HepG2 (cell line): ENCODE data around the gene ASCC2. TPM values are rescaled to one million over a fixed set of nuclear protein-coding genes. Genes with fewer than 3 reads are reported as not detected.

Experiments used
- ATF1 ChIP-seq: IDR thresholded peaks from 2 replicates; pipeline ENCODE4 v1.6.1; 2016; ENCODE audit warnings: mild to moderate bottlenecking, control low read depth
- CEBPG ChIP-seq: IDR thresholded peaks from 2 replicates; pipeline ENCODE4 v1.6.1; 2016
- GABPA ChIP-seq, 2 experiments: IDR thresholded peaks; 2 replicates each; pipeline ENCODE4 v1.6.1; 2011 to 2016; ENCODE audit warnings: low read depth in 2 of 2, low read length in 1 of 2, missing biosample characterization in 1 of 2, missing genetic modification characterization in 1 of 2
- POLR2AphosphoS5 ChIP-seq: IDR thresholded peaks from 2 replicates; pipeline ENCODE4 v1.6.1; 2012; ENCODE audit warnings: low read depth, low read length
- PPARG ChIP-seq: conservative IDR thresholded peaks from 2 replicates; pipeline ENCODE4 v1.6.1; 2016; ENCODE audit warnings: missing biosample characterization, missing genetic modification reagents
- RELA ChIP-seq: sonication (generic); formaldehyde crosslinking; IDR thresholded peaks from 2 replicates; pipeline ENCODE4 v1.4.0; 2020; ENCODE audit warnings: missing genetic modification reagents
- ZNF234 ChIP-seq: sonication (generic); formaldehyde crosslinking; conservative IDR thresholded peaks from 2 replicates; pipeline ENCODE4 v1.5.1; 2020; ENCODE audit warnings: mild to moderate bottlenecking, missing genetic modification reagents
- ZNF3 ChIP-seq: IDR thresholded peaks from 2 replicates; pipeline ENCODE4 v1.7.0; 2017; ENCODE audit warnings: inconsistent platforms
- ZNF468 ChIP-seq: sonication (generic); formaldehyde crosslinking; IDR thresholded peaks from 2 replicates; pipeline ENCODE4 v1.8.0; 2022; ENCODE audit warnings: mild to moderate bottlenecking, moderate library complexity, missing genetic modification reagents
- ZNF644 ChIP-seq: IDR thresholded peaks from 2 replicates; pipeline ENCODE4 v1.6.1; 2016; ENCODE audit warnings: low read depth
- polyA plus RNA-seq, 8 experiments: library from polyadenylated mRNA; depleted of rRNA in 3 of 8; stranded (reverse) in 7 of 8; unstranded in 1 of 8; fragments of >200 nt; fragmentation: Illumina TruSeq in 4 of 8; extraction: Trizol in 4 of 8; gene quantifications; 2 replicates each; pipeline versions ENCODE4 v1.2.1 to v1.2.3, GENCODE V29; 2011 to 2016; ENCODE audit warnings: low read depth in 4 of 8, missing spikeins in 1 of 8, mixed read lengths in 1 of 8; ENCODE audit not compliant: insufficient read depth in 1 of 8
- total RNA-seq, 5 experiments: library from RNA; depleted of rRNA; stranded (reverse); fragments of >200 nt; fragmentation: Illumina TruSeq; extraction: Trizol; gene quantifications; 2 replicates each; pipeline ENCODE4 v1.2.3, GENCODE V29; 2016; ENCODE audit warnings: low read depth in 1 of 5
- TF ChIP-seq, protein P1 (sequence below): sonication (generic); formaldehyde crosslinking; IDR thresholded peaks from 2 replicates; pipeline ENCODE4 v1.5.0; 2020; ENCODE audit warnings: mild to moderate bottlenecking, missing genetic modification reagents, borderline replicate concordance
- TF ChIP-seq, protein P2 (sequence below): sonication (generic); formaldehyde crosslinking; IDR thresholded peaks from 2 replicates; pipeline ENCODE4 v1.8.0; 2022; ENCODE audit warnings: missing genetic modification reagents, mild to moderate bottlenecking, moderate library complexity, borderline replicate concordance
- TF ChIP-seq, protein P3 (sequence below): sonication (generic); formaldehyde crosslinking; IDR thresholded peaks from 2 replicates; pipeline ENCODE4 v1.9.0; 2022; ENCODE audit warnings: missing genetic modification reagents, mild to moderate bottlenecking, borderline replicate concordance
- TF ChIP-seq, protein P4 (sequence below): sonication (generic); formaldehyde crosslinking; IDR thresholded peaks from 2 replicates; pipeline ENCODE4 v1.4.0; 2020; ENCODE audit warnings: missing genetic modification reagents, borderline replicate concordance

Gene ASCC2
- total and polyA plus RNA-seq, 2 of the 13 experiments (the other 11 are each of a cell fraction or from before 2014, with no cell fraction given): 26.2 to 26.3 TPM

DNA sequence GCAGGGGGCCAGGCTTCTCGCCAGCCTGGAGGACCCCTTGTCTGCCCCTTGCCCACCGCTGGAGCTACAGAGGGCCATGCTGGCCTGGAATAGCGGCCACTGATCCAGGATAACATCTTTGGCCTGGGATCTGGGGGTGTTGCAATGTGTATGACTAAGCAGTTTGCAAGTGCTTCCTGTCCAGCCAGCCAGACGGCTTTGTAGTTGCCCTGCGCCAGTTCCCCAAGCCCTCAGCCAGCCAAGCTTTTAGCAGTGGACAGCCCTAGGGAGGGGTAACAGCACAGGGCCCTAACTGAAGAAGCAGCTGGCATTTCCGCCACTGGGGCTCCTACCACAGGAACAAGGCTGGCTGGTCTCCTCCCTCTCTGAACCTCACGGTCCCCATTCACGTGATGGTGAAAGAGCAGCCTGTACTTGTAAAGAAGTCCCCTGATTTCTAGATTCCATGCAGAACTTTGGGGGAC, 38.8 kb downstream of the ASCC2 start (continued):
- TF ChIP-seq, protein P1, sequence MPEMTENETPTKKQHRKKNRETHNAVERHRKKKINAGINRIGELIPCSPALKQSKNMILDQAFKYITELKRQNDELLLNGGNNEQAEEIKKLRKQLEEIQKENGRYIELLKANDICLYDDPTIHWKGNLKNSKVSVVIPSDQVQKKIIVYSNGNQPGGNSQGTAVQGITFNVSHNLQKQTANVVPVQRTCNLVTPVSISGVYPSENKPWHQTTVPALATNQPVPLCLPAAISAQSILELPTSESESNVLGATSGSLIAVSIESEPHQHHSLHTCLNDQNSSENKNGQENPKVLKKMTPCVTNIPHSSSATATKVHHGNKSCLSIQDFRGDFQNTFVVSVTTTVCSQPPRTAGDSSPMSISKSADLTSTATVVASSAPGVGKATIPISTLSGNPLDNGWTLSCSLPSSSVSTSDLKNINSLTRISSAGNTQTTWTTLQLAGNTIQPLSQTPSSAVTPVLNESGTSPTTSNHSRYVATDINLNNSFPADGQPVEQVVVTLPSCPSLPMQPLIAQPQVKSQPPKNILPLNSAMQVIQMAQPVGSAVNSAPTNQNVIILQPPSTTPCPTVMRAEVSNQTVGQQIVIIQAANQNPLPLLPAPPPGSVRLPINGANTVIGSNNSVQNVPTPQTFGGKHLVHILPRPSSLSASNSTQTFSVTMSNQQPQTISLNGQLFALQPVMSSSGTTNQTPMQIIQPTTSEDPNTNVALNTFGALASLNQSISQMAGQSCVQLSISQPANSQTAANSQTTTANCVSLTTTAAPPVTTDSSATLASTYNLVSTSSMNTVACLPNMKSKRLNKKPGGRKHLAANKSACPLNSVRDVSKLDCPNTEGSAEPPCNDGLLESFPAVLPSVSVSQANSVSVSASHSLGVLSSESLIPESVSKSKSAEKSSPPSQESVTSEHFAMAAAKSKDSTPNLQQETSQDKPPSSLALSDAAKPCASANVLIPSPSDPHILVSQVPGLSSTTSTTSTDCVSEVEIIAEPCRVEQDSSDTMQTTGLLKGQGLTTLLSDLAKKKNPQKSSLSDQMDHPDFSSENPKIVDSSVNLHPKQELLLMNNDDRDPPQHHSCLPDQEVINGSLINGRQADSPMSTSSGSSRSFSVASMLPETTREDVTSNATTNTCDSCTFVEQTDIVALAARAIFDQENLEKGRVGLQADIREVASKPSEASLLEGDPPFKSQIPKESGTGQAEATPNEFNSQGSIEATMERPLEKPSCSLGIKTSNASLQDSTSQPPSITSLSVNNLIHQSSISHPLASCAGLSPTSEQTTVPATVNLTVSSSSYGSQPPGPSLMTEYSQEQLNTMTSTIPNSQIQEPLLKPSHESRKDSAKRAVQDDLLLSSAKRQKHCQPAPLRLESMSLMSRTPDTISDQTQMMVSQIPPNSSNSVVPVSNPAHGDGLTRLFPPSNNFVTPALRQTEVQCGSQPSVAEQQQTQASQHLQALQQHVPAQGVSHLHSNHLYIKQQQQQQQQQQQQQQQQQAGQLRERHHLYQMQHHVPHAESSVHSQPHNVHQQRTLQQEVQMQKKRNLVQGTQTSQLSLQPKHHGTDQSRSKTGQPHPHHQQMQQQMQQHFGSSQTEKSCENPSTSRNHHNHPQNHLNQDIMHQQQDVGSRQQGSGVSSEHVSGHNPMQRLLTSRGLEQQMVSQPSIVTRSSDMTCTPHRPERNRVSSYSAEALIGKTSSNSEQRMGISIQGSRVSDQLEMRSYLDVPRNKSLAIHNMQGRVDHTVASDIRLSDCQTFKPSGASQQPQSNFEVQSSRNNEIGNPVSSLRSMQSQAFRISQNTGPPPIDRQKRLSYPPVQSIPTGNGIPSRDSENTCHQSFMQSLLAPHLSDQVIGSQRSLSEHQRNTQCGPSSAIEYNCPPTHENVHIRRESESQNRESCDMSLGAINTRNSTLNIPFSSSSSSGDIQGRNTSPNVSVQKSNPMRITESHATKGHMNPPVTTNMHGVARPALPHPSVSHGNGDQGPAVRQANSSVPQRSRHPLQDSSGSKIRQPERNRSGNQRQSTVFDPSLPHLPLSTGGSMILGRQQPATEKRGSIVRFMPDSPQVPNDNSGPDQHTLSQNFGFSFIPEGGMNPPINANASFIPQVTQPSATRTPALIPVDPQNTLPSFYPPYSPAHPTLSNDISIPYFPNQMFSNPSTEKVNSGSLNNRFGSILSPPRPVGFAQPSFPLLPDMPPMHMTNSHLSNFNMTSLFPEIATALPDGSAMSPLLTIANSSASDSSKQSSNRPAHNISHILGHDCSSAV (CRISPR knock-in tag): no peak
- TF ChIP-seq ATF1 (CRISPR knock-in tag) (no peak), ZNF234 (CRISPR knock-in tag) (no peak), PPARG (CRISPR knock-in tag) (no peak; the same call in 1 of the 2 replicates), POLR2AphosphoS5 (no peak), ZNF3 (CRISPR knock-in tag) (no peak), ZNF644 (CRISPR knock-in tag) (peak; percentile 79; the same call in 1 of the 2 replicates), RELA (0 out of 2 replicates have a peak, but pooled peaks have one; percentile 45), GABPA (IDR thresholded peaks at IDR 0.05; ENCODE audit: low read depth, low read length) (no peak), GABPA (CRISPR knock-in tag; IDR thresholded peaks at IDR 0.05; ENCODE audit: low read depth) (peak; percentile 72), CEBPG (CRISPR knock-in tag) (peak; percentile 95), ZNF468 (CRISPR knock-in tag) (no peak)
- TF ChIP-seq, protein P2, sequence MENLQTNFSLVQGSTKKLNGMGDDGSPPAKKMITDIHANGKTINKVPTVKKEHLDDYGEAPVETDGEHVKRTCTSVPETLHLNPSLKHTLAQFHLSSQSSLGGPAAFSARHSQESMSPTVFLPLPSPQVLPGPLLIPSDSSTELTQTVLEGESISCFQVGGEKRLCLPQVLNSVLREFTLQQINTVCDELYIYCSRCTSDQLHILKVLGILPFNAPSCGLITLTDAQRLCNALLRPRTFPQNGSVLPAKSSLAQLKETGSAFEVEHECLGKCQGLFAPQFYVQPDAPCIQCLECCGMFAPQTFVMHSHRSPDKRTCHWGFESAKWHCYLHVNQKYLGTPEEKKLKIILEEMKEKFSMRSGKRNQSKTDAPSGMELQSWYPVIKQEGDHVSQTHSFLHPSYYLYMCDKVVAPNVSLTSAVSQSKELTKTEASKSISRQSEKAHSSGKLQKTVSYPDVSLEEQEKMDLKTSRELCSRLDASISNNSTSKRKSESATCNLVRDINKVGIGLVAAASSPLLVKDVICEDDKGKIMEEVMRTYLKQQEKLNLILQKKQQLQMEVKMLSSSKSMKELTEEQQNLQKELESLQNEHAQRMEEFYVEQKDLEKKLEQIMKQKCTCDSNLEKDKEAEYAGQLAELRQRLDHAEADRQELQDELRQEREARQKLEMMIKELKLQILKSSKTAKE (CRISPR knock-in tag): no peak
- TF ChIP-seq, protein P3, sequence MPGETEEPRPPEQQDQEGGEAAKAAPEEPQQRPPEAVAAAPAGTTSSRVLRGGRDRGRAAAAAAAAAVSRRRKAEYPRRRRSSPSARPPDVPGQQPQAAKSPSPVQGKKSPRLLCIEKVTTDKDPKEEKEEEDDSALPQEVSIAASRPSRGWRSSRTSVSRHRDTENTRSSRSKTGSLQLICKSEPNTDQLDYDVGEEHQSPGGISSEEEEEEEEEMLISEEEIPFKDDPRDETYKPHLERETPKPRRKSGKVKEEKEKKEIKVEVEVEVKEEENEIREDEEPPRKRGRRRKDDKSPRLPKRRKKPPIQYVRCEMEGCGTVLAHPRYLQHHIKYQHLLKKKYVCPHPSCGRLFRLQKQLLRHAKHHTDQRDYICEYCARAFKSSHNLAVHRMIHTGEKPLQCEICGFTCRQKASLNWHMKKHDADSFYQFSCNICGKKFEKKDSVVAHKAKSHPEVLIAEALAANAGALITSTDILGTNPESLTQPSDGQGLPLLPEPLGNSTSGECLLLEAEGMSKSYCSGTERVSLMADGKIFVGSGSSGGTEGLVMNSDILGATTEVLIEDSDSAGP (CRISPR knock-in tag): peak; percentile 14; the same call in 1 of the 2 replicates
- TF ChIP-seq, protein P4, sequence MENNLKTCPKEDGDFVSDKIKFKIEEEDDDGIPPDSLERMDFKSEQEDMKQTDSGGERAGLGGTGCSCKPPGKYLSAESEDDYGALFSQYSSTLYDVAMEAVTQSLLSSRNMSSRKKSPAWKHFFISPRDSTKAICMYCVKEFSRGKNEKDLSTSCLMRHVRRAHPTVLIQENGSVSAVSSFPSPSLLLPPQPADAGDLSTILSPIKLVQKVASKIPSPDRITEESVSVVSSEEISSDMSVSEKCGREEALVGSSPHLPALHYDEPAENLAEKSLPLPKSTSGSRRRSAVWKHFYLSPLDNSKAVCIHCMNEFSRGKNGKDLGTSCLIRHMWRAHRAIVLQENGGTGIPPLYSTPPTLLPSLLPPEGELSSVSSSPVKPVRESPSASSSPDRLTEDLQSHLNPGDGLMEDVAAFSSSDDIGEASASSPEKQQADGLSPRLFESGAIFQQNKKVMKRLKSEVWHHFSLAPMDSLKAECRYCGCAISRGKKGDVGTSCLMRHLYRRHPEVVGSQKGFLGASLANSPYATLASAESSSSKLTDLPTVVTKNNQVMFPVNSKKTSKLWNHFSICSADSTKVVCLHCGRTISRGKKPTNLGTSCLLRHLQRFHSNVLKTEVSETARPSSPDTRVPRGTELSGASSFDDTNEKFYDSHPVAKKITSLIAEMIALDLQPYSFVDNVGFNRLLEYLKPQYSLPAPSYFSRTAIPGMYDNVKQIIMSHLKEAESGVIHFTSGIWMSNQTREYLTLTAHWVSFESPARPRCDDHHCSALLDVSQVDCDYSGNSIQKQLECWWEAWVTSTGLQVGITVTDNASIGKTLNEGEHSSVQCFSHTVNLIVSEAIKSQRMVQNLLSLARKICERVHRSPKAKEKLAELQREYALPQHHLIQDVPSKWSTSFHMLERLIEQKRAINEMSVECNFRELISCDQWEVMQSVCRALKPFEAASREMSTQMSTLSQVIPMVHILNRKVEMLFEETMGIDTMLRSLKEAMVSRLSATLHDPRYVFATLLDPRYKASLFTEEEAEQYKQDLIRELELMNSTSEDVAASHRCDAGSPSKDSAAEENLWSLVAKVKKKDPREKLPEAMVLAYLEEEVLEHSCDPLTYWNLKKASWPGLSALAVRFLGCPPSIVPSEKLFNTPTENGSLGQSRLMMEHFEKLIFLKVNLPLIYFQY (CRISPR knock-in tag): no peak
